NCI-H187 (cell line): Measurements from ENCODE around the gene OCA2.
"Not testable (repeated sequence)": the region's sequence is repeated elsewhere in the genome, so short reads cannot be mapped to it uniquely, and the experiment has no call there.

Experiments
- DNase-seq, 2 experiments: peaks; one replicate each; lab custom pipeline; 2025; lab: John Stamatoyannopoulos, UW

The OCA2 gene

GRCh38 chr15:27770086-27770607 is 329.0 kb downstream of the OCA2 start:
- no peak for DNase-seq

- DNase-seq: no peak
Measured at GRCh38 chr15:27769652-27770051, 329.5 kb downstream of the OCA2 start.

GRCh38 chr15:27768732-27769475 is 330.2 kb downstream of the OCA2 start:
- no peak for DNase-seq

GRCh38 chr15:27767918-27768640 is 331.0 kb downstream of the OCA2 start:
- no peak for DNase-seq

- DNase-seq: not testable (repeated sequence)
Measured at GRCh38 chr15:27767430-27767829, 331.7 kb downstream of the OCA2 start.

GRCh38 chr15:27764339-27764738 is 334.8 kb downstream of the OCA2 start:
- no peak for DNase-seq

- no peak for DNase-seq
Measured at GRCh38 chr15:27763514-27763913, 335.6 kb downstream of the OCA2 start.

GRCh38 chr15:27762471-27762870 is 336.6 kb downstream of the OCA2 start:
- DNase-seq: no peak

GRCh38 chr15:27757052-27757451 is 342.1 kb downstream of the OCA2 start:
- no peak for DNase-seq

GRCh38 chr15:27752691-27753090 is 346.4 kb downstream of the OCA2 start:
- DNase-seq: no peak

GRCh38 chr15:27747997-27748396 is 351.1 kb downstream of the OCA2 start:
- no peak for DNase-seq

GRCh38 chr15:27746401-27746955 is 352.6 kb downstream of the OCA2 start:
- DNase-seq: no peak

GRCh38 chr15:27744641-27745040 is 354.5 kb downstream of the OCA2 start:
- no peak for DNase-seq

GRCh38 chr15:27743638-27744037 is 355.5 kb downstream of the OCA2 start:
- DNase-seq: no peak

GRCh38 chr15:27742751-27743477 is 356.2 kb downstream of the OCA2 start:
- DNase-seq: no peak

- no peak for DNase-seq
Measured at GRCh38 chr15:27741226-27741860, 357.8 kb downstream of the OCA2 start.

GRCh38 chr15:27734785-27735495 is 364.2 kb downstream of the OCA2 start:
- DNase-seq: no peak

GRCh38 chr15:27731776-27732175 is 367.3 kb downstream of the OCA2 start:
- DNase-seq: no peak

- DNase-seq: no peak
Measured at GRCh38 chr15:27730868-27731267, 368.2 kb downstream of the OCA2 start.

GRCh38 chr15:27725731-27726130 is 373.4 kb downstream of the OCA2 start:
- DNase-seq: no peak

GRCh38 chr15:27723821-27724220 is 375.3 kb downstream of the OCA2 start:
- DNase-seq: no peak
